Head of caudate nucleus (tissue), 42 donors: ENCODE data around the gene PIGM.

Source experiments
- DNase-seq, 42 donors: peaks; one replicate each; pipeline versions ENCODE4 v3.0.0 to v3.0.0-alpha.2; 2020 to 2021; ENCODE audit warnings: mixed read lengths in 7 of 42
- intact Hi-C: fragments of 100-400 bp; cut with DNase I; formaldehyde crosslinking; loops from one replicate; pipeline ENCODE4 v1.15.0; 2022

PIGM gene

GRCh38 chr1:160001440-160001839 is 30.4 kb downstream of the PIGM start:
- intact Hi-C loops, result no loop called here
- DNase-seq, result no peak

- intact Hi-C loops, result no loop called here
- no peak for DNase-seq
These were observed 32.6 kb downstream of the PIGM start for GRCh38 chr1:159999204-159999603.

GRCh38 chr1:159996653-159997052 is 35.1 kb downstream of the PIGM start:
- no peak for DNase-seq
- intact Hi-C loops, result no loop called here

- no peak for DNase-seq
- intact Hi-C loops, result no loop called here
These were observed 36.9 kb downstream of the PIGM start for GRCh38 chr1:159994896-159995295.

GRCh38 chr1:159993911-159994310 is 37.9 kb downstream of the PIGM start:
- intact Hi-C loops, result no loop called here
- DNase-seq, result no peak

GRCh38 chr1:159992161-159992560 is 39.6 kb downstream of the PIGM start:
- intact Hi-C loops, result no loop called here
- DNase-seq, result peak in 1 of 42 donors; percentile 21

- intact Hi-C loops, result no loop called here
- peak in 2 of 42 donors; percentile 1 to 37 for DNase-seq
These were observed 40.3 kb downstream of the PIGM start for GRCh38 chr1:159991513-159991912.

- peak in 1 of 42 donors; percentile 28 for DNase-seq
- intact Hi-C loops, result no loop called here
These were observed 41.8 kb downstream of the PIGM start for GRCh38 chr1:159990005-159990404.

GRCh38 chr1:159989581-159989980 is 42.2 kb downstream of the PIGM start:
- peak in 1 of 42 donors; percentile 18 for DNase-seq
- intact Hi-C loops, result no loop called here

- no peak for DNase-seq
- intact Hi-C loops, result no loop called here
These were observed 43.8 kb downstream of the PIGM start for GRCh38 chr1:159988006-159988405.

- intact Hi-C loops, result no loop called here
- DNase-seq, result peak in 1 of 42 donors; percentile 17
These were observed 44.6 kb downstream of the PIGM start for GRCh38 chr1:159987186-159987585.

- peak in 1 of 42 donors; percentile 13 for DNase-seq
- intact Hi-C loops, result no loop called here
These were observed 45.3 kb downstream of the PIGM start for GRCh38 chr1:159986531-159986930.

GRCh38 chr1:159986093-159986492 is 45.7 kb downstream of the PIGM start:
- intact Hi-C loops, result no loop called here
- DNase-seq, result no peak

- DNase-seq, result peak in 1 of 42 donors; percentile 33
- intact Hi-C loops, result no loop called here
These were observed 46.3 kb downstream of the PIGM start for GRCh38 chr1:159985473-159985872.

GRCh38 chr1:159983681-159984080 is 48.1 kb downstream of the PIGM start:
- intact Hi-C loops, result no loop called here
- DNase-seq, result peak in 2 of 42 donors; percentile 1 to 33

- peak in 1 of 42 donors; percentile 30 for DNase-seq
- intact Hi-C loops, result no loop called here
These were observed 49.5 kb downstream of the PIGM start for GRCh38 chr1:159982280-159982679.

- intact Hi-C loops, result no loop called here
- DNase-seq, result peak in 2 of 42 donors; percentile 2 to 16
These were observed 50.3 kb downstream of the PIGM start for GRCh38 chr1:159981351-159982055.

- intact Hi-C loops, result no loop called here
- peak in 1 of 42 donors; percentile 13 for DNase-seq
These were observed 51.0 kb downstream of the PIGM start for GRCh38 chr1:159980786-159981185.

- DNase-seq, result peak in 1 of 42 donors; percentile 31
- intact Hi-C loops, result no loop called here
These were observed 51.7 kb downstream of the PIGM start for GRCh38 chr1:159980076-159980475.

GRCh38 chr1:159979257-159979656 is 52.5 kb downstream of the PIGM start:
- DNase-seq, result no peak
- intact Hi-C loops, result no loop called here

- intact Hi-C loops, result no loop called here
- DNase-seq, result peak in 1 of 42 donors; percentile 28
These were observed 53.7 kb downstream of the PIGM start for GRCh38 chr1:159978107-159978398.
